ENCODE measurements around the gene TRIB2. TPM values are rescaled to one million over a fixed set of nuclear protein-coding genes. Genes with fewer than 3 reads are reported as not detected.

The TRIB2 gene
- total RNA-seq, 1 donor, result 42.3 TPM

- no peak for DNase-seq (ENCODE audit: low read depth in 2 of 3, low spot score in 2 of 3)
Measured at GRCh38 chr2:12719400-12720277, 2.9 kb downstream of the TRIB2 start.

GRCh38 chr2:12720278-12720620, 3.5 kb downstream of the TRIB2 start:
- DNase-seq (ENCODE audit: low read depth in 2 of 3, low spot score in 2 of 3), result no peak

- DNase-seq (ENCODE audit: low read depth in 2 of 3, low spot score in 2 of 3), result no peak
Measured at GRCh38 chr2:12720754-12721378, 4.1 kb downstream of the TRIB2 start.

- DNase-seq (ENCODE audit: low read depth in 2 of 3, low spot score in 2 of 3), result no peak
Measured at GRCh38 chr2:12721566-12722446, 5.1 kb downstream of the TRIB2 start.

GRCh38 chr2:12722447-12723316, 5.9 kb downstream of the TRIB2 start:
- DNase-seq (ENCODE audit: low read depth in 2 of 3, low spot score in 2 of 3), result peak in 1 of 3 donors; percentile 36

GRCh38 chr2:12723736-12724463, 7.2 kb downstream of the TRIB2 start:
- DNase-seq (ENCODE audit: low read depth in 2 of 3, low spot score in 2 of 3), result no peak

GRCh38 chr2:12725233-12726187, 8.8 kb downstream of the TRIB2 start:
- no peak for DNase-seq (ENCODE audit: low read depth in 2 of 3, low spot score in 2 of 3)

GRCh38 chr2:12726271-12726670, 9.5 kb downstream of the TRIB2 start:
- DNase-seq (ENCODE audit: low read depth in 2 of 3, low spot score in 2 of 3), result peak in 1 of 3 donors; percentile 32

- DNase-seq (ENCODE audit: low read depth in 2 of 3, low spot score in 2 of 3), result no peak
Measured at GRCh38 chr2:12727065-12727464, 10.3 kb downstream of the TRIB2 start.

GRCh38 chr2:12727641-12728040, 10.9 kb downstream of the TRIB2 start:
- no peak for DNase-seq (ENCODE audit: low read depth in 2 of 3, low spot score in 2 of 3)

GRCh38 chr2:12728221-12728777, 11.6 kb downstream of the TRIB2 start:
- peak in 1 of 3 donors; percentile 33 for DNase-seq (ENCODE audit: low read depth in 2 of 3, low spot score in 2 of 3)

GRCh38 chr2:12730265-12730664, 13.5 kb downstream of the TRIB2 start:
- no peak for DNase-seq (ENCODE audit: low read depth in 2 of 3, low spot score in 2 of 3)

GRCh38 chr2:12731701-12732280, 15.1 kb downstream of the TRIB2 start:
- no peak for DNase-seq (ENCODE audit: low read depth in 2 of 3, low spot score in 2 of 3)

- DNase-seq (ENCODE audit: low read depth in 2 of 3, low spot score in 2 of 3), result no peak
Measured at GRCh38 chr2:12732651-12733050, 15.9 kb downstream of the TRIB2 start.

GRCh38 chr2:12733846-12734245, 17.1 kb downstream of the TRIB2 start:
- no peak for DNase-seq (ENCODE audit: low read depth in 2 of 3, low spot score in 2 of 3)

- DNase-seq (ENCODE audit: low read depth in 2 of 3, low spot score in 2 of 3), result no peak
Measured at GRCh38 chr2:12734914-12735654, 18.3 kb downstream of the TRIB2 start.

- peak in 1 of 3 donors; percentile 51 for DNase-seq (ENCODE audit: low read depth in 2 of 3, low spot score in 2 of 3)
Measured at GRCh38 chr2:12737297-12737696, 20.6 kb downstream of the TRIB2 start.
